Activated T-cell treated with anti-CD3 and anti-CD28 coated beads for 48 hours (primary cell): ENCODE measurements around the gene MZT2A.
"Not testable (repeated sequence)": the region's sequence is repeated elsewhere in the genome, so short reads cannot be mapped to it uniquely, and the experiment has no call there.

Experiments
- DNase-seq: peaks from one replicate; pipeline ENCODE4 v3.0.0-alpha.2; 2020; ENCODE audit warnings: low read depth

MZT2A gene

GRCh38 chr2:131491469-131491836, 744 bp downstream of the MZT2A start:
- DNase-seq: peak; percentile 12

GRCh38 chr2:131490616-131491468, 1.4 kb downstream of the MZT2A start:
- not testable (repeated sequence) for DNase-seq

- no peak for DNase-seq
Observed at GRCh38 chr2:131488306-131489205, 3.6 kb downstream of the MZT2A start.

- not testable (repeated sequence) for DNase-seq
Observed at GRCh38 chr2:131486201-131486902, 5.8 kb downstream of the MZT2A start.

GRCh38 chr2:131484906-131485460, 7.2 kb downstream of the MZT2A start:
- DNase-seq: not testable (repeated sequence)

GRCh38 chr2:131483981-131484820, 8.0 kb downstream of the MZT2A start:
- DNase-seq: not testable (repeated sequence)

- DNase-seq: not testable (repeated sequence)
Observed at GRCh38 chr2:131482506-131483155, 9.6 kb downstream of the MZT2A start.

- not testable (repeated sequence) for DNase-seq
Observed at GRCh38 chr2:131480351-131480750, 11.8 kb downstream of the MZT2A start.

- not testable (repeated sequence) for DNase-seq
Observed at GRCh38 chr2:131478850-131479461, 13.2 kb downstream of the MZT2A start.

GRCh38 chr2:131478074-131478849, 13.9 kb downstream of the MZT2A start:
- not testable (repeated sequence) for DNase-seq

- DNase-seq: not testable (repeated sequence)
Observed at GRCh38 chr2:131477227-131477626, 15.0 kb downstream of the MZT2A start.

GRCh38 chr2:131476363-131476762, 15.8 kb downstream of the MZT2A start:
- not testable (repeated sequence) for DNase-seq

- no peak for DNase-seq
Observed at GRCh38 chr2:131475831-131476230, 16.4 kb downstream of the MZT2A start, which contains the start of gene TUBA3D. TSS of gene TUBA3D (plus strand) at chr2:131476119. CDS start at chr2:131476200, 81 bp downstream.

- DNase-seq: not testable (repeated sequence)
Observed at GRCh38 chr2:131473266-131473665, 18.9 kb downstream of the MZT2A start.

GRCh38 chr2:131471624-131472023, 20.6 kb downstream of the MZT2A start:
- DNase-seq: not testable (repeated sequence)

- not testable (repeated sequence) for DNase-seq
Observed at GRCh38 chr2:131470944-131471343, 21.3 kb downstream of the MZT2A start.

- DNase-seq: not testable (repeated sequence)
Observed at GRCh38 chr2:131467722-131468121, 24.5 kb downstream of the MZT2A start.

- not testable (repeated sequence) for DNase-seq
Observed at GRCh38 chr2:131454914-131455313, 37.3 kb downstream of the MZT2A start.
